GM21786 (cell line): ENCODE data around the gene IRS1.
A peak's percentile ranks its signal among the peaks of the same experiment; 100 is the strongest.

Experiments used
- ATAC-seq: cut with Tn5 transposase; IDR thresholded peaks from one replicate; pipeline ENCODE4 v1.9.1; 2021; ENCODE audit not compliant: unreplicated experiment

IRS1 gene

GRCh38 chr2:226791056-226791486, 8.5 kb downstream of the IRS1 start:
- ATAC-seq = peak; percentile 57

GRCh38 chr2:226790431-226790830, 9.2 kb downstream of the IRS1 start:
- ATAC-seq = no peak

- ATAC-seq = no peak
Measured at GRCh38 chr2:226790011-226790410, 9.6 kb downstream of the IRS1 start.

GRCh38 chr2:226788881-226789490, 10.6 kb downstream of the IRS1 start:
- ATAC-seq = no peak

GRCh38 chr2:226788064-226788463, 11.6 kb downstream of the IRS1 start:
- no peak for ATAC-seq

GRCh38 chr2:226783885-226784284, 15.7 kb downstream of the IRS1 start:
- ATAC-seq = no peak

- no peak for ATAC-seq
Measured at GRCh38 chr2:226782092-226782713, 17.4 kb downstream of the IRS1 start.

- ATAC-seq = no peak
Measured at GRCh38 chr2:226780431-226780830, 19.2 kb downstream of the IRS1 start.

GRCh38 chr2:226777611-226778010, 22.0 kb downstream of the IRS1 start:
- ATAC-seq = no peak

- no peak for ATAC-seq
Measured at GRCh38 chr2:226776104-226776503, 23.5 kb downstream of the IRS1 start.

- no peak for ATAC-seq
Measured at GRCh38 chr2:226775032-226775509, 24.5 kb downstream of the IRS1 start.

GRCh38 chr2:226773291-226773690, 26.3 kb downstream of the IRS1 start:
- peak; percentile 6 for ATAC-seq

GRCh38 chr2:226772389-226773179, 27.0 kb downstream of the IRS1 start:
- ATAC-seq = peak; percentile 98

- no peak for ATAC-seq
Measured at GRCh38 chr2:226771067-226771466, 28.6 kb downstream of the IRS1 start.

GRCh38 chr2:226767056-226767813, 32.4 kb downstream of the IRS1 start:
- no peak for ATAC-seq

GRCh38 chr2:226766352-226767055, 33.1 kb downstream of the IRS1 start:
- no peak for ATAC-seq

GRCh38 chr2:226763320-226763719, 36.3 kb downstream of the IRS1 start:
- no peak for ATAC-seq

- no peak for ATAC-seq
Measured at GRCh38 chr2:226761195-226761583, 38.4 kb downstream of the IRS1 start.

GRCh38 chr2:226760412-226761194, 39.0 kb downstream of the IRS1 start:
- no peak for ATAC-seq

GRCh38 chr2:226759768-226760167, 39.9 kb downstream of the IRS1 start:
- no peak for ATAC-seq
